CD4-positive, alpha-beta T cell (primary cell): ENCODE results near the gene PKHD1. TPM values are rescaled to one million over a fixed set of nuclear protein-coding genes. Genes with fewer than 3 reads are reported as not detected.

ENCODE experiments used
- ATAC-seq: fragments of 200-7000 bp; cut with Tn5 transposase; one replicate; pipeline ENCODE4 v1.10.0; 2022; ENCODE audit warnings: mild to moderate bottlenecking; ENCODE audit not compliant: poor library complexity
- CTCF ChIA-PET: fragments of 350-600 bp; sonication (Branson Sonifier 250); formaldehyde crosslinking; loops from one replicate; lab custom pipeline; 2021; ENCODE audit warnings: antibody characterized with exemption, inconsistent platforms; lab: Charles Lee
- POLR2A ChIA-PET: fragments of 350-600 bp; sonication (Branson Sonifier 250); formaldehyde crosslinking; loops from one replicate; lab custom pipeline; 2021; ENCODE audit warnings: antibody characterized with exemption, inconsistent platforms; lab: Charles Lee
- DNase-seq, 14 experiments: peaks; one replicate each; pipeline ENCODE4 v3.0.0-alpha.2; 2013 to 2020; ENCODE audit warnings: mixed read lengths in 2 of 14
- H3K27ac ChIP-seq, 2 donors: one replicate each; pipeline versions ENCODE4 v1.5.1 to v1.7.0; 2013; ENCODE audit warnings: low read length in 2 of 2, low read depth in 1 of 2, mild to moderate bottlenecking in 1 of 2
- H3K27me3 ChIP-seq, 2 experiments: 1 replicate in 1 of 2; 2 replicates in 1 of 2; pipeline versions ENCODE4 v1.6.1 to v1.7.0; 2013; ENCODE audit warnings: low read length in 2 of 2, control low read depth in 1 of 2, mild to moderate bottlenecking in 1 of 2, moderate library complexity in 1 of 2; ENCODE audit not compliant: insufficient read depth in 2 of 2, control insufficient read depth in 1 of 2
- H3K36me3 ChIP-seq: one replicate; pipeline ENCODE4 v1.6.1; 2013; ENCODE audit warnings: low read length, control low read depth; ENCODE audit not compliant: insufficient read depth
- H3K4me1 ChIP-seq: one replicate; pipeline ENCODE4 v1.6.1; 2013; ENCODE audit warnings: low read length, control low read depth; ENCODE audit not compliant: insufficient read depth
- H3K4me3 ChIP-seq: one replicate; pipeline ENCODE4 v1.5.1; 2013; ENCODE audit warnings: mild to moderate bottlenecking, low read length, moderate library complexity
- H3K9me3 ChIP-seq, 2 experiments: 1 replicate in 1 of 2; 2 replicates in 1 of 2; pipeline versions ENCODE4 v1.6.1 to v1.7.0; 2013; ENCODE audit warnings: low read length in 2 of 2, mild to moderate bottlenecking in 2 of 2, control low read depth in 1 of 2, moderate library complexity in 1 of 2; ENCODE audit not compliant: control insufficient read depth in 1 of 2, insufficient read depth in 1 of 2
- H3K27ac Mint-ChIP-seq: one replicate; pipeline ENCODE4 v1.8.0; 2020; ENCODE audit warnings: mixed read lengths
- H3K27me3 Mint-ChIP-seq: one replicate; pipeline ENCODE4 v1.8.0; 2021; ENCODE audit warnings: mixed read lengths
- H3K36me3 Mint-ChIP-seq: one replicate; pipeline ENCODE4 v1.8.0; 2021; ENCODE audit warnings: low read depth, mixed read lengths
- H3K4me1 Mint-ChIP-seq: one replicate; pipeline ENCODE4 v1.8.0; 2021; ENCODE audit warnings: low read depth, mixed read lengths
- H3K4me3 Mint-ChIP-seq: one replicate; pipeline ENCODE4 v1.8.0; 2020; ENCODE audit warnings: mild to moderate bottlenecking, mixed read lengths
- H3K9me3 Mint-ChIP-seq: one replicate; pipeline ENCODE4 v1.8.0; 2020; ENCODE audit warnings: mixed read lengths
- CTCF ChIP-seq: fragments of 200-600 bp; IDR thresholded peaks from one replicate; pipeline ENCODE4 v1.8.0; 2022; ENCODE audit warnings: antibody characterized with exemption, mild to moderate bottlenecking
- intact Hi-C, 2 experiments: fragments of 100-400 bp; cut with DNase I in 1 of 2; cut with micrococcal nuclease in 1 of 2; formaldehyde crosslinking; loops; one replicate each; pipeline versions ENCODE4 v1.15.1 to v1.9.0; 2023 to 2025; cut with DNase I, micrococcal nuclease
- total RNA-seq, 174 experiments: library from RNA in 2 of 174; stranded (reverse) in 2 of 174; gene quantifications; one replicate each; pipeline ENCODE4 v1.2.3 and lab custom pipeline; 2021 to 2026

PKHD1 gene
- total RNA-seq, 2 experiments from 2014 or later = 0.03 TPM; not detected in 1

GRCh38 chr6:52019092-52019491 is 68.3 kb downstream of the PKHD1 start:
- Histone ChIP-seq H3K27ac (no peak overlapping the region), H3K4me3 (no peak overlapping the region), H3K4me1 (no peaks in the 10 kb centered on the region), H3K36me3 (no peaks in the 10 kb centered on the region), H3K27me3 (peaks cover 0 to 5% of the 10 kb centered on the region in 2 experiments), H3K9me3 (no peaks in the 10 kb centered on the region)
- no peak for DNase-seq
- intact Hi-C loops = loop anchor here in 1 of 2 experiments (5.0 to 10.0 kb wide), 2 partner anchors 1202 to 1894 kb away; partner anchors contain the start of gene TFAP2B
- no peak for ATAC-seq
- peaks cover 14% of the 10 kb centered on the region for H3K27me3 Mint-ChIP-seq
- no peak overlapping the region for H3K27ac Mint-ChIP-seq
- POLR2A ChIA-PET = no interaction called here
- H3K9me3 Mint-ChIP-seq = no peaks in the 10 kb centered on the region
- no peaks in the 10 kb centered on the region for H3K4me1 Mint-ChIP-seq
- TF ChIP-seq CTCF = no peak
- CTCF ChIA-PET = no interaction called here
- H3K4me3 Mint-ChIP-seq = no peak overlapping the region
- H3K36me3 Mint-ChIP-seq = no peaks in the 10 kb centered on the region

- POLR2A ChIA-PET = no interaction called here
- peaks cover 0 to 5% of the 10 kb centered on the region in 2 experiments for H3K27me3 ChIP-seq
- Mint-ChIP-seq H3K4me1 (no peaks in the 10 kb centered on the region), H3K36me3 (no peaks in the 10 kb centered on the region), H3K27me3 (peaks cover 22% of the 10 kb centered on the region), H3K9me3 (no peaks in the 10 kb centered on the region), H3K4me3 (no peak overlapping the region), H3K27ac (no peak overlapping the region)
- H3K4me1 ChIP-seq = no peaks in the 10 kb centered on the region
- H3K36me3 ChIP-seq = no peaks in the 10 kb centered on the region
- no peak for DNase-seq
- H3K9me3 ChIP-seq = no peaks in the 10 kb centered on the region
- no peak overlapping the region for H3K4me3 ChIP-seq
- TF ChIP-seq CTCF = no peak
- intact Hi-C loops = loop anchor here in 1 of 2 experiments (5.0 to 10.0 kb wide), 2 partner anchors 1200 to 1892 kb away; partner anchors contain the start of gene TFAP2B
- ATAC-seq = no peak
- CTCF ChIA-PET = no interaction called here
- H3K27ac ChIP-seq = no peak overlapping the region
Observed at GRCh38 chr6:52016915-52017748, 70.3 kb downstream of the PKHD1 start.

- Mint-ChIP-seq H3K27ac (no peak overlapping the region), H3K4me3 (no peak overlapping the region), H3K36me3 (no peaks in the 10 kb centered on the region), H3K4me1 (no peaks in the 10 kb centered on the region), H3K27me3 (peaks cover 30% of the 10 kb centered on the region), H3K9me3 (no peaks in the 10 kb centered on the region)
- Histone ChIP-seq H3K27ac (no peak overlapping the region), H3K36me3 (no peaks in the 10 kb centered on the region), H3K4me3 (no peak overlapping the region), H3K4me1 (no peaks in the 10 kb centered on the region), H3K9me3 (no peaks in the 10 kb centered on the region), H3K27me3 (peaks cover 0 to 5% of the 10 kb centered on the region in 2 experiments)
- no peak for ATAC-seq
- no peak for TF ChIP-seq CTCF
- ChIA-PET POLR2A (no interaction called here), CTCF (no interaction called here)
- no peak for DNase-seq
- intact Hi-C loops = loop anchor here in 1 of 2 experiments (5.0 to 10.0 kb wide), 2 partner anchors 1199 to 1891 kb away; partner anchors contain the start of gene TFAP2B
Observed at GRCh38 chr6:52015953-52016352, 71.5 kb downstream of the PKHD1 start.
